Subcutaneous adipose tissue (tissue), 4 donors: ENCODE data around the gene HCFC1. TPM values are rescaled to one million over a fixed set of nuclear protein-coding genes. Genes with fewer than 3 reads are reported as not detected.

Experiments
- CTCF ChIP-seq: fragments of 450-650 bp; IDR thresholded peaks from one replicate; pipeline ENCODE4 v1.5.1; 2016; ENCODE audit warnings: low read depth, mild to moderate bottlenecking, control low read depth, antibody characterized with exemption, moderate library complexity
- total RNA-seq, 4 donors: library from RNA; depleted of rRNA; stranded (reverse); fragments of >200 nt; gene quantifications; one replicate each; pipeline ENCODE4 v1.1.0, GENCODE V29; 2016

The HCFC1 gene
- total RNA-seq, 4 donors from 2014 or later: 17.7 to 33.9 (median 21.2) TPM

DNA sequence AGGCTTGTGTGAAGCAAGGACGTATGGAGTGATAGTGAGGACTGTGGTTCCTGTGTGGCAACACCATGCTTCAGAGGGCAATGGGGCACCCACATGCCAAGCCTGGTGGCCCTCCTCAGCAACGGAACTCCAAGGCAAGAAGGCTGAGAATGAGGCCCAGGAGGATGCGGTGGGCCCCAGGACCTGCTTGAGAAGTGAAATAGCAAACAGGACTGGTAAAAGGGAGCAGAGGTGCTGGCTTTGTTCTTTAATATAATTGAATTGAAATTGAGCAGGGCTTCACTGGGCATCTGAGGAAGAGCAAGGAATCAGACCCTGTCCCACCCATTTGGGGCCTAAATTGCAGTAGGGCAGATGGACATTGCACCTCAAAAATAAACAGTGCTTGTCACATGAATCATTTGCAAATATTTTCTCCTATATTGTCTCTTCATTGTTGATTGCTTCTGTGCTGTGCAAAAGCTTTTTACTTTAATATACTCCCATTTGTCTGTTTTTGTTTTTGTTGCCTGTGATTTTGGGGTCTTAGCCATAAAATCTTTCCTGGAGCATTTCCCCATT is 3.2 kb upstream of the HCFC1 start:
- TF ChIP-seq CTCF: no peak

- no peak for TF ChIP-seq CTCF
Observed at GRCh38 chrX:153974003-153974725, 2.5 kb upstream of the HCFC1 start.

DNA sequence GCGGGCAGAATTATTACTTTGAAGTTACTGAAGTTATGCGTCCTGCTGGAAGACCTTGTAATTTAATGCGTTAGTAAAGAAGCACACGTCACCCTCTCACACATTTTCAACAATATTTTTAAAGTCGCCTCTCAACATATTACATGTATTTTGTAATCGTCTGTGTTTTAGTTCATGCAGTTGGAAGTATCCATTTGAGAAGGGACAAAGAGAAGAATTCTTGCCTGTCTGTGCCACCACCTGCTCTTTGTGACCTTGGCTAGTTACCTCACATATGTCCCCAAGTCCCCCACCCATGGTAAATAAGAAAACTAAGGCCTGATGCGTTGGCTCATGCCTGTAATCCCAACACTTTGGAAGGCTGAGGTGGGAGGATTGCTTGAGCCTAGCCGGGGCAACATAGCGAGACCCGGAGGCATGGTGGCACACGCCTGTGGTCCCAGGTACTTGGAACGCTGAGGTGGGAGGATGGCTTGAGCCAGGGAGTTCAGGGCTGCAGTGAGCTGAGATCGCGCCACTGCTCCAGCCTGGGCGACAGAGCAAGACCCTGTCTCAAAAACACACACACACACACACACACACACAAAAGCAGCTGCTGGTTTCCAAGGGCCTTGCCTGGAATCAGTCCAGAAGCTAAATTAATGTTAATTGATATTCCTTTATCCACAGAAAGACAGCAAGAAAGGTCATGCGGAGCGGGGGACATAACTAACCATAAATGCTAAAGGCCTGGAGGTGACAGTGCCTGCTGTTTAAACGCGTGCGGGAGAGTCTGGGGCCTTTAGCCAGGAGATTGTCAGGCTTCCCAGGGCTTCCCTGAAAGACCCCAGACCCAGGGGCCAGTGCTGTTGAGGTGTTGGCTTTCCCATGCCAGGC is 1.7 kb upstream of the HCFC1 start:
- no peak for TF ChIP-seq CTCF

- no peak for TF ChIP-seq CTCF
Observed at GRCh38 chrX:153972368-153973126, 929 bp upstream of the HCFC1 start, which contains the start of gene TMEM187. Gene TMEM187, plus strand, starts transcription at chrX:153972754. Its CDS starts 9,309 bp downstream, at chrX:153982063.

GRCh38 chrX:153971124-153971449 is 531 bp downstream of the HCFC1 start:
- no peak for TF ChIP-seq CTCF

GRCh38 chrX:153970357-153971123 is 1.1 kb downstream of the HCFC1 start:
- no peak for TF ChIP-seq CTCF
